ENCODE results near the gene MAPK14. TPM values are rescaled to one million over a fixed set of nuclear protein-coding genes. Genes with fewer than 3 reads are reported as not detected.

Gene MAPK14
- polyA plus RNA-seq, 1 donor = 30.2 TPM

- DNase-seq = no peak
Observed at GRCh38 chr6:36104836-36105235, 77.2 kb downstream of the MAPK14 start.

GRCh38 chr6:36109092-36109491 lies 81.5 kb downstream of the MAPK14 start:
- no peak for DNase-seq

DNA sequence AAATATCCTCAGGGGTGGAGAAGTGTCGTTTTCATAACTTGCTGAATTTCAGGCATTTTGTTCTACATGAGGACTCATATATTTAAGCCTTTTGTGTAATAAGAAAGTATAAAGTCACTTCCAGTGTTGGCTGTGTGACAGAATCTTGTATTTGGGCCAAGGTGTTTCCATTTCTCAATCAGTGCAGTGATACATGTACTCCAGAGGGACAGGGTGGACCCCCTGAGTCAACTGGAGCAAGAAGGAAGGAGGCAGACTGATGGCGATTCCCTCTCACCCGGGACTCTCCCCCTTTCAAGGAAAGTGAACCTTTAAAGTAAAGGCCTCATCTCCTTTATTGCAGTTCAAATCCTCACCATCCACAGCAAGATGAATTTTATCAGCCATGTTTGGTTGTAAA lies 82.4 kb downstream of the MAPK14 start:
- DNase-seq = no peak

DNA sequence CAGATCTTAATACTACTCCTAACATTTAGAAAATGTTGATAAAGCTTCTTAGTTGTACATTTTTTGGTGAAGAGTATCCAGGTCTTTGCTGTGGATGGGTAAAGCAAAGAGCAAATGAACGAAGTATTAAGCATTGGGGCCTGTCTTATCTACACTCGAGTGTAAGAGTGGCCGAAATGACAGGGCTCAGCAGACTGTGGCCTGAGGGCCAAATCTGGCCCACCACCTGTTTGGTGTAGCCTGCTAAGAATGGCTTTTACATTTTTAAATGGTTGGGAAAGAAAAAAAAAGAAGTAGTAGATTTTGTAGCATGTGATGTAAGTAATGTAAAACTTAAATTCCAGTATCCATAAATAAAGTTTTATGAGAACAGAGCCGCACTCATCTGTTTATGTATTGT lies 83.3 kb downstream of the MAPK14 start:
- no peak for DNase-seq

- no peak for DNase-seq
Observed at GRCh38 chr6:36111526-36111925, 83.9 kb downstream of the MAPK14 start.

GRCh38 chr6:36113049-36113448 lies 85.4 kb downstream of the MAPK14 start:
- no peak for DNase-seq

DNA sequence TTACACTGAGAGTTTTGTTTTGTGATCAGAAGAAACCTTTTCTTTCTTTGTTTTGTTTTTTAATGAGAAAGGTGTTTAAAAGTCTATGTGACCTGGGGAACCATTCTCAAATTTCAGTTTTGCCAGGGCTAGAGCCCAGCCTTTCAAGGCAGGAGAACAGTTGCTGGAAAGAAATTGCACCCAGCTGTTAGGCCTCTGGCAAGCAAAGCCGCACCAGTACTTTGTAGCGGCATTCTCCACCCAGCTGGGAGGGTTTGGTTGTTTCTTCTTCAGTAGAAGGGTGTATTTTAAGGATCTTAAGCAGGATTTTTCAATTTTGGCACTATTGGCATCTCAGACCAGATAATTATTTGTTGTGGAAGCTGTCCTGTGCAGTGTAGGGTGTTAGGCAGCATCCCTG lies 86.1 kb downstream of the MAPK14 start:
- DNase-seq = no peak

DNA sequence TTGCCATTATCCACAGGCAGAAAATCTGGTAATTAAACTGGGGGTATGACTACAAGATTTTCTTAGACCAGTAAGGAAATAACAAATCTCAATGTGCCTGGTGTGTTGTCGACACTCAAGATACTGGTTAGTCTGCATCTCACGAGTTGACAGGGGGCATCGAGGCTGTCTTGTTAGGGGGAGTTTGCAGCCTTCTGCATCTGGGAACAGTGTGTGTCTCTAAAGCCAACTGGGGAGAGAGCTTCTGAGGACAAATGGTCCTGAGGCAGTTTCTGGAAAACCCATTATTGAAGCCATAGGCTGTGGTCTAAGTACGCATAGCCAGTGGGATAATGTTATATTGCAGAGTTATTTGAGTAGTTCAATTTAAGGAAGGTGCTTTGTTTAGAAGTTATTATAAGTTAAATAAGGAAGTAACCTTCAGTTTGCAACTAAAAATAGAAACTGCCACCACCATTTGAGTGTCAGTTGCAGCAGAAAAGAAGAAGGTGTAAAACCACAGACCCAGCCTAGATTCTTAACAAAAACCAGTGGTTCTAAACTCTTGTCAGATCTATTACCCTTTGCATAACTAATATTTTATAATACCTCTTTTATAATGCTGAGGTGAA lies 87.3 kb downstream of the MAPK14 start:
- DNase-seq = no peak

DNA sequence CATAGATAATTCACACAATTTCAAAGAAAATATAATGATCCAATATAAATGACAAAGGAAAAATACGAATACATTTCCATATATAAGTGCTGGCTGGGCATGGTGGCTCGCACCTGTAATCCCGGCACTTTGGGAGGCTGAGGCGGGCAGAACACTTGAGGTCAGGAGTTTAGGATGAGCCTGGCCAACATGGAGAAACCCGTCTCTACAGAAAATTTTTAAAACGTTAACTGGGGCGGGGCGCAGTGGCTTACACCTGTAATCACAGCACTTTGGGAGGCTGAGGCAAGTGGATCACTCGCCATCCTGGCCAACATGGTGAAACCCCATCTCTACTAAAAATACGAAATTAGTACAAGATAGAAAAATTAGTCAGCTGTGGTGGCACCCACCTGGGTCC lies 87.8 kb downstream of the MAPK14 start:
- DNase-seq = no peak

DNA sequence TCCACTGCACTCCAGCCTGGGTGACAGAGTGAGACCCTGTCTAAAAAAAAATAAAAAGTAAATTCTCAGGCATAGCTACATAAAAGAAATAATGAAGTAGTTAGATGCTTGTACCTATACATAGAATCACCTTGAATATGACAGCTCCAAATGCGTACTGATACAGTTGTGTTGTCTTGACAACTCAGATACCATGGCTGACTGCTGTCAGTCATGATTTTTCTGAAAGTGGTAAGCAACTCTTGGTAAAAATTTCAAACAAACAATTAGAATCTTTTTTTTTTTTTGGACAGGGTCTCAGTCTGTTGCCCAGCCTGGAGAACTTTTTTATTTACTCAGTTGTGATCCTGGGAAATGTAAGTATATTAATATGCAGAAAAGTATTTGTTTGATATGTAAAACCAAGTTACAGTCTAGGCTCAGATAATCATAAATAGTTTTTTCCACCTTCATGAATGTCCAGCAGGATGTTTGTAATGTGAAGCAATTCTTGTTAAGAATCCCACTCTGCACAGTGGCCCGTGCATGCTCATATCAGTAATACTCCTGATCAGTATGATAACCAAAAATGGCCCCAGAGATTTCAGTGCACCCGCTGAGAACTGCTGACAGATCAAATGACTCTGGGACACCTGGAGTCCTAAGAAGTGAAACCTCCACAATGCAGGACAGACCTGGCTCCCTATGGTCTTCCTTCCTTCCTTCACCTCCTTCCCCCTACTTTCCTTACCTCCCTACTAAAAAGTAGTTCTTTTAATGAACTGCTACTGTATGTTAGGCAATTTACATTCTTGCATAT lies 88.7 kb downstream of the MAPK14 start:
- DNase-seq = no peak

- DNase-seq = no peak
Observed at GRCh38 chr6:36116943-36117342, 89.3 kb downstream of the MAPK14 start.

DNA sequence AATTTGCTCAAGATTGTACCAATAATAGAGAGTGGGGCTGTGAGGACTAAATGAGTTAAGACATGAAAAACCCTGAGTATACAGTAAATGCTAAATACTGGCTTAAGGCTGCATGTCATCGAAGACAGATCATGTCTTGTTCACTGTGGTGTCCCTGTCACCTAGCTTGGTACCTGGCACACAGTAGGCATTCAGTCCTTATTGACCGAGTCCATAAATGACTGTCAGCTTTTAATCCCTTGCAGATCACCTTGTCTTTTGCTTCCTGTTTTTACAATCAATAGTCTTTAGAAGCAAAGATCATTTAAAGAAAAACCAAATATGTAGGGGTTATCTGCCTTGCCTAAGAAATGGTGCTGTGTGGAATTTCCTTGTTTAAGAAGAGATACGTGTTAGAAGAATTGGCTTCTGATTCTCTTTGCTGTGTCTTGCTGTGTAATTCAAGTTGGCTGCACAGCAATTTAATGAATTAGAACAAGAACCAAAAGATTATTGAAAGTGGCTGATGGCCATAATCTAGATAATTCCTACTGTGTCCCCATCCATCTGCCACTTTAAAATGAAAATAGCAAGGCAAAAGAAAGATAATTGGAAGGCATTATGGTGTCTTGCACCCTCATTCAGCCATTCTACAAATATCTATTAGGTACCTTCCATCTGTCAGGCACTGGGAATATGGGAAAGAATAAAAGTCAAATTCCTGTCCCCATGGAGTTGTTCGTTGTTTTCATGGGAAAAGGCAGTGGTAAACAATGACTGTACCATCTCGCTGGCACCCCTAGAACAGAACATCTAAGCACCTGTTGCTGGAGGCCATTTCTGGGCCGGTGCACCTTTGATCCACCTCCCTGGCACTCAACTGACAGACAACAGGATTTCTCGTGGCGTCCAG lies 90.3 kb downstream of the MAPK14 start:
- DNase-seq = no peak

- DNase-seq = no peak
Observed at GRCh38 chr6:36118550-36119107, 91.0 kb downstream of the MAPK14 start.

- no peak for DNase-seq
Observed at GRCh38 chr6:36119209-36119608, 91.6 kb downstream of the MAPK14 start.

DNA sequence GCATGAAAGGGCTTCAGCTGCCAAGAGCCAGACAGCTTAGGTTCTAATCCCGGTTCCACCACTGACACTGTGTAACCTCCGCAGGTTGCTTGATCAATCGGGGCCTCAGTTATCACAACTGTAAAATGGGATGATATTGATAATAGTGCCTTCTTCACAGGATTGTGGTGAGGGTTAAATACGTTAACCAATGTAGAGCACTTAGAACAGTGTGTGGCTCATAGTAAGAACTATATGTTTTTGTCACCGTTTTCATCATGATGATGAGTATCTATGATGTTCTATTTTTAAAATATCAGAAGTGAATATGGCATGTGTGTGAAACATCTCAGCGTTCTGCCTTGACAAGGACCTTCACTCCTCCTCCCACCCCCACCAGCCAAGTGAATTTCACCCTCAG lies 92.4 kb downstream of the MAPK14 start:
- no peak for DNase-seq

DNA sequence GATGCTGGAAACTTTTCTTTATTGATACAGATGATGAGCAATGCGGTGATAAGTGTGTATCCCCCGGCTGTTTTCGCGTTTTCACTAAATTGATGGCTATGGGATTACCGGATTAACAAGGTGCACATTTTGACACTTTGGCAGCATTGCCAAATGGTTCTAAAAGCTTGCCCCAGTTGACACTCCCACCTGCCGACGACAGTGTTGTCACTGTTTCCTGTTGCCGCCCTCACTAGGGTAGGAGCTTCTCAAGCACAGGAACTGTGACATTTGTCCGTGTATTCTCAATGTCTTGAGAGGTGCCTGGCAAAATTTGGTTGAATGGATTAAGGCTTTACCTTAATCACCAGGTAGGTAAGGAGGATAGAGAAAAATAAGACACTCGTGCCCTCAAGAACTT lies 92.9 kb downstream of the MAPK14 start:
- no peak for DNase-seq

DNA sequence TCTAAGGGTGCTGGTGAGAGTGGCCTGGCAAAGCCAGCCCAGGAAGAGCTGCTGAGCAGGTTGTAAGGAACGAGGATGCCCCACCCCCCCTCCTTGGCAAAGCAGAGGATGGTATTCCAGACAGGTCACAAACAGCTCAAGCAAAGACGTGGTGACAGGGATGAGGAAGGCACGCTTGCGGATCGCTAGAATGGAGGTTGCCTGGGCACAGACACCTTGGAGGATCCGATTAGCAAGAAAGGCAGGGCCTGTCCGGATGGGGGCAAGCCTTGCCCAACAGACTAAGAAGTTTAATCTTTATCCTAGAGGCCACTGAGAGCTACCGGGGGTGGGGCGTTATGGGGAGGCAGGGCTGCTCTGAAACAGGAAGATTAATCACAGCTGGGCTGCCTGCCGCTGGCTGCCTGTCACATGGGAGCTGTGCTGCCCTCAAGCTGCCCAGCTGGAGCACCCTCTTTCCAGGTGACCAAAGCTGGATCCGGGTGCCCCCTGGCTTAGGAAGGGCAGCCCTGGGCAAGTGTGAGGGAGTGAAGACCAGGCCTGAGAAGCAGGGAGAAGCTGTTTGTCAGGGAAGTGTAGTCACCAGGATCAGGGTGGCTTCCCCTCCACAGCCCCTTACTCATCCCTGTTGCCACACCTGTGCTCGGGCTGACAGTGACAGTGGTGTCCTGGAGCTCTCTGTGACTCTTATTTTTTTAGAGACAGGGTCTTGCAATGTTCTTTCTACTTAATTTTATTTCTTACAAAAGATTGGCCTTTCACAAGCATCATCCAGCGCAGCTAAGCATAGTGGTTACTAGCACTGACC lies 93.6 kb downstream of the MAPK14 start:
- no peak for DNase-seq

- DNase-seq = no peak
Observed at GRCh38 chr6:36121787-36122494, 94.3 kb downstream of the MAPK14 start.

- DNase-seq = no peak
Observed at GRCh38 chr6:36122495-36123269, 95.1 kb downstream of the MAPK14 start.

DNA sequence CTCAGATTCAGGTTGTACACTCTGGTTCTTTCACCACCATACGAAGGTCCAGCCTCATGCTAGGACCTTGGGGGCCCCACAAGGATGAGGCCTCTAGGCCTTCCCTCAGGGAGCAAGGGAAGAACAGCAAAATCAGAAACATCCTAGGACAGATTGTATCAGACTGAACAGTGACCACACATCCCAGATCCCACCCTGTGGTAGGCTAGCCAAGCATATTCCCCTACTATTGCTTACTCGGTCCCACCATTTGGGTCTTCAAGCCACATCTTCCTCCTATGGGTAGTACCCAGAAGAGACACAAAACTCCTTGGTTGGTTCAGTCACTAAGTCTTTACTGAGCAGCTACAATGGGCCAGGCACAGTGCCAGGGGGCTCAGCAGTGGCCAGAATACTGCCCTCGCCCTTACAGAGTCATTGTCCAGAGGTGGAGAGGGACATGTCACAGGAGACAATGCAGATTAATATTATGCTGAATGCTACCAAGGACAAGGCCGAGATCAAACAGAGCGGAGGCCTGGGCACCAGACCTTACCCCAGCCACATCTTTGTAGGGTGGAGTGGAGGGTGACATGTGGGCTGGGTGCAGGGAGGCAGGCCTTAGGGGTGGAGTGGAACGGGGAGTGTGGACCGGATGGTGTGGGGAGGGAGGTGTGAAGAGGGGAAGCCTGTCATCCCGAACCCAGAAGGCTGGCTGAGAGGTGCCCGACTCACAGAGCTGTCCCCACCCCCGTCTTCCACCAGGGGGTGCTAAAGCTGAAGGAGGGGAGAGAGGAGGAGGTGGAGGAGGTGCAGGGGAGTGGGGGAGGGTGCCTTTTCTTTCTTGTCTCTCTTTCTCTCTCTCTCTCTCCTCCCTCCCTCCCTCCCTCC lies 95.9 kb downstream of the MAPK14 start:
- DNase-seq = peak; percentile 65
